ENCODE results near the gene TPRN.
"Not testable (repeated sequence)": the region's sequence is repeated elsewhere in the genome, so short reads cannot be mapped to it uniquely, and the experiment has no call there.

TPRN gene

GRCh38 chr9:137200311-137201204, at the start of gene TPRN:
Gene TPRN, minus strand, starts transcription at chr9:137200741. Its CDS starts 30 bp downstream, at chr9:137200711.
- no peaks in the 10 kb centered on the region for H3K9me3 Mint-ChIP-seq
- H3K4me1 Mint-ChIP-seq, result peaks cover 22% of the 10 kb centered on the region
- H3K27ac Mint-ChIP-seq, result peak within 1 kb of the TSS; percentile 62
- peak within 1 kb of the TSS; percentile 83 for H3K4me3 Mint-ChIP-seq
- H3K36me3 Mint-ChIP-seq, result no peaks in the 10 kb centered on the region
- H3K27me3 Mint-ChIP-seq, result no peaks in the 10 kb centered on the region

GRCh38 chr9:137247916-137248175, 47.3 kb upstream of the TPRN start:
- Mint-ChIP-seq H3K4me1 (peaks cover under 1% of the 10 kb centered on the region), H3K9me3 (no peaks in the 10 kb centered on the region), H3K27me3 (no peaks in the 10 kb centered on the region), H3K4me3 (no peak overlapping the region), H3K27ac (no peak overlapping the region), H3K36me3 (peaks cover 4% of the 10 kb centered on the region)

- Mint-ChIP-seq H3K27me3 (no peaks in the 10 kb centered on the region), H3K9me3 (no peaks in the 10 kb centered on the region), H3K4me1 (peaks cover 6% of the 10 kb centered on the region), H3K36me3 (peaks cover 7% of the 10 kb centered on the region), H3K27ac (no peak overlapping the region), H3K4me3 (no peak overlapping the region)
Observed at GRCh38 chr9:137247135-137247915, 46.8 kb upstream of the TPRN start.

GRCh38 chr9:137245450-137246421, 45.2 kb upstream of the TPRN start:
- Mint-ChIP-seq H3K27ac (peak overlapping the region; percentile 41), H3K36me3 (peaks cover 9% of the 10 kb centered on the region), H3K4me3 (no peak overlapping the region)

GRCh38 chr9:137244486-137245449, 44.2 kb upstream of the TPRN start:
- no peaks in the 10 kb centered on the region for H3K27me3 Mint-ChIP-seq
- no peaks in the 10 kb centered on the region for H3K9me3 Mint-ChIP-seq
- peaks cover 7% of the 10 kb centered on the region for H3K4me1 Mint-ChIP-seq
- peaks cover 9% of the 10 kb centered on the region for H3K36me3 Mint-ChIP-seq
- no peak overlapping the region for H3K4me3 Mint-ChIP-seq
- H3K27ac Mint-ChIP-seq, result no peak overlapping the region

More at GRCh38 chr9:137245450-137246421, 45.2 kb upstream of the TPRN start:
- H3K27me3 Mint-ChIP-seq, result no peaks in the 10 kb centered on the region
- H3K9me3 Mint-ChIP-seq, result no peaks in the 10 kb centered on the region
- peaks cover 7% of the 10 kb centered on the region for H3K4me1 Mint-ChIP-seq

- Mint-ChIP-seq H3K4me3 (no peak overlapping the region), H3K9me3 (no peaks in the 10 kb centered on the region), H3K36me3 (peaks cover 9% of the 10 kb centered on the region), H3K27ac (no peak overlapping the region), H3K4me1 (peaks cover 11% of the 10 kb centered on the region), H3K27me3 (no peaks in the 10 kb centered on the region)
Observed at GRCh38 chr9:137243626-137244485, 43.3 kb upstream of the TPRN start.

GRCh38 chr9:137243266-137243625, 42.7 kb upstream of the TPRN start:
- H3K27me3 Mint-ChIP-seq, H3K9me3 Mint-ChIP-seq, H3K27ac Mint-ChIP-seq, H3K36me3 Mint-ChIP-seq, H3K4me3 Mint-ChIP-seq: not testable (repeated sequence)
- peaks cover 13% of the 10 kb centered on the region for H3K4me1 Mint-ChIP-seq

- peaks cover 13% of the 10 kb centered on the region for H3K4me1 Mint-ChIP-seq
- no peaks in the 10 kb centered on the region for H3K27me3 Mint-ChIP-seq
- peak overlapping the region; percentile 68 for H3K27ac Mint-ChIP-seq
- no peaks in the 10 kb centered on the region for H3K9me3 Mint-ChIP-seq
- H3K4me3 Mint-ChIP-seq, result peak overlapping the region; percentile 87
- H3K36me3 Mint-ChIP-seq, result peaks cover 9% of the 10 kb centered on the region
Observed at GRCh38 chr9:137242269-137243203, 42.0 kb upstream of the TPRN start.

GRCh38 chr9:137241490-137242268, 41.1 kb upstream of the TPRN start:
- H3K36me3 Mint-ChIP-seq, result peaks cover 9% of the 10 kb centered on the region
- H3K27me3 Mint-ChIP-seq, result no peaks in the 10 kb centered on the region
- H3K4me1 Mint-ChIP-seq, result peaks cover 16% of the 10 kb centered on the region
- no peaks in the 10 kb centered on the region for H3K9me3 Mint-ChIP-seq
- H3K27ac Mint-ChIP-seq, result peak overlapping the region; percentile 72
- H3K4me3 Mint-ChIP-seq, result peak overlapping the region; percentile 93

GRCh38 chr9:137240841-137241489, 40.4 kb upstream of the TPRN start, which contains the start of gene TUBB4B:
Gene TUBB4B, plus strand, starts transcription at chr9:137241287. Its CDS starts 74 bp downstream, at chr9:137241361.
- H3K27me3 Mint-ChIP-seq, result no peaks in the 10 kb centered on the region
- peaks cover 16% of the 10 kb centered on the region for H3K4me1 Mint-ChIP-seq
- peaks cover 9% of the 10 kb centered on the region for H3K36me3 Mint-ChIP-seq
- peak within 1 kb of the TSS; percentile 96 for H3K27ac Mint-ChIP-seq
- peak within 1 kb of the TSS; percentile 93 for H3K4me3 Mint-ChIP-seq
- no peaks in the 10 kb centered on the region for H3K9me3 Mint-ChIP-seq

- Mint-ChIP-seq H3K36me3 (peaks cover 9% of the 10 kb centered on the region), H3K27me3 (no peaks in the 10 kb centered on the region), H3K9me3 (no peaks in the 10 kb centered on the region), H3K27ac (no peak overlapping the region), H3K4me1 (peaks cover 16% of the 10 kb centered on the region), H3K4me3 (peak overlapping the region; percentile 81)
Observed at GRCh38 chr9:137240318-137240840, 39.8 kb upstream of the TPRN start.

All from activated naive CD4-positive, alpha-beta T cell treated with anti-CD3 and anti-CD28 coated beads, Interleukin-2, amount 50 U/mL, for 24 hours (primary cell).